Stimulated activated CD8-positive, alpha-beta memory T cell treated with anti-CD3 and anti-CD28 coated beads, Interleukin-12 subunit alpha, Interleukin-12 subunit beta, amount 100 ng/mL, for 4 hours (primary cell): ENCODE results near the gene NELL1.
"Not testable (repeated sequence)": the region's sequence is repeated elsewhere in the genome, so short reads cannot be mapped to it uniquely, and the experiment has no call there.

Source experiments
- DNase-seq: peaks from one replicate; pipeline ENCODE4 v3.0.0-alpha.2; 2020; ENCODE audit warnings: low read depth

NELL1 gene

DNA sequence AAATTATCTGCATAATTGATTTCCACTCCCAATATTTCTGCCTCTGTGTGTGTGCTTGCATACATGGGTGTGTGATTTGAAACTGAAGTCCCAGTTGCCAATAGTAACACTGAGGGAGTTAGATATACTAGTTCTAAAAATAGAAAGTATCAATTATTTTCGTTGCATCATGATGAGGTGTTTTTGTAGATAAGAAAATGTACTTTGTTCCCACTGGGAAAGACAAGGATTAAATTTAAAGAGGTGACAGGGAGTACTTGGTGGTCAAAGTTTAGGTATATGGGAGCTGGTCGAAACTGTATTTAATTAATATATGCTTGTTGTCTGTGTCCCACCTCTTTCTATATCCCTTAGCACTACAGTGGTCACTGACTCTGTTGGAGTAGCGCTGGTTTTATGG lies 444.5 kb downstream of the NELL1 start:
- DNase-seq, result no peak

DNA sequence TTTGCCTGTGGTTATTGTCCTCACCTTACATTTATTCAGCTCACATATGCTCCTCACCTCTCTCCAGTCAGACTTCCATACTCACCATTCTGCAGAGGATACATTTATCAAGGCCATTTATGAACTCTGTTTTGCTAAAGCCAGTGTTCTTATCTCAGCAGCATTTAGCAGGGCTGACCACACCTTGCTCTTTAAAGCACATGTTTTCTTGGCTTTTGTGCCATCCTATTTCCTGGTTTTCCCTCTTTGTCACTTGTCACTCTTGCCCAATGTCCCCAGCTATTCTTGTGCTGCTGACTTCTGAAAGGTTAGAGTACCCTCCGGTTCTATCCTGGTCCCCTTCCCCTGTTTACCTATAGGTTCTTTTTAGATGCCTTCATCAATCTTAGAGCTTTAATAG lies 446.6 kb downstream of the NELL1 start:
- no peak for DNase-seq

DNA sequence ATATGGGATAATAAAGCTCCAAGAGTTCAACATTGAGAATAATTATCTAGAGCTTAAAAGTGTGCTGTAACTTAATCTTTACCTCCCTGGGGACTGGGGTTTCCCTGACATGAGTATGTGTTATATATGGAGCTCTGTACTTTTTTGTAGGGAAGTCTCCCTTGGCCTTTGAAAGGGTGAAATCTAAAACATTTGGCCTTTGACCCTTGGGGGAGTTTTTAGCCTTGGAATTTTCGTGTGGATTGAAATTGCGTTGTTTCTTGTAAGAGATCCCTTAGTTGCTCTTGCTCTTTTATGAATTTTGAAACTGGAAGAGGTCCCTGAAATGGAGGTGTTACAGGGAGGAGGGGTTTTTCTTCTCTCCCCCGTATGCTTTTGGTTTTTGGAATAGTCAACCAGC lies 450.0 kb downstream of the NELL1 start:
- no peak for DNase-seq

DNA sequence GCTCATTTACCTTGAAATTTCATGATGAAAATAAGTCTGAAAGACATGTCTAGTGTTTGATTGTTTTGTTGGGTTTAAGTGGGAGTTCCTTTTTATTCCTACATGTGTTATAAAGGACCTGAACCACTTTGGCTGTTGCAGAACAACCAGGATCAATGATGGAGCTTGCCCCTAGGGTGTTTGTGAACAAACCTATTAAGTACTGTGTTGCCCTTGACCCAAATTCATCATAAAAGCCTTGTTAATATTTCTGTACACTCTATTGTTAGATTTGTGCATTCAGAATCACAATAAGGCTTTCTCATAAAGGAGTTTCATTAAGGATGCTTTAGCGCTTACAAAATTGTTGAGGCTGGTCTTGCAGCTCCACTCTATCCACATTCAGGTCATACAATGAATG lies 452.6 kb downstream of the NELL1 start:
- DNase-seq, result no peak

DNA sequence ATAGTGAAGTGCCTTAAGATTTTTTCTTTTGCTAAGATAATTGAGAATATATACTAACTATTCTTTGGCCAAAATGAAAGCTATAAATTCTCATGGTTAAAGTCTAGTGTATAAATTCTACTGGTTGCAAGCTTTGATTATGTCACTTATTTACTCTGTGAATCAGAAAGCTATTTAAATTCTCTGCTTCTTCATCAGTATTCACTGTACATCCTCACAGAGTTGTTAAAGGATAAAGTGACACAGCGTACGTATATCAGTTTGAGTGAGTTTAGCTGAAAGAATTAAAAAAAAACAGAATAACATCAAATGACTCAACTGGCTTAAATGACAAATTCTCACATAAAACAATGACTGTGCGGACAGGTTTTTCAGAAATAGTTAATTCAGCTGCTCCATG lies 453.1 kb downstream of the NELL1 start:
- DNase-seq, result no peak

DNA sequence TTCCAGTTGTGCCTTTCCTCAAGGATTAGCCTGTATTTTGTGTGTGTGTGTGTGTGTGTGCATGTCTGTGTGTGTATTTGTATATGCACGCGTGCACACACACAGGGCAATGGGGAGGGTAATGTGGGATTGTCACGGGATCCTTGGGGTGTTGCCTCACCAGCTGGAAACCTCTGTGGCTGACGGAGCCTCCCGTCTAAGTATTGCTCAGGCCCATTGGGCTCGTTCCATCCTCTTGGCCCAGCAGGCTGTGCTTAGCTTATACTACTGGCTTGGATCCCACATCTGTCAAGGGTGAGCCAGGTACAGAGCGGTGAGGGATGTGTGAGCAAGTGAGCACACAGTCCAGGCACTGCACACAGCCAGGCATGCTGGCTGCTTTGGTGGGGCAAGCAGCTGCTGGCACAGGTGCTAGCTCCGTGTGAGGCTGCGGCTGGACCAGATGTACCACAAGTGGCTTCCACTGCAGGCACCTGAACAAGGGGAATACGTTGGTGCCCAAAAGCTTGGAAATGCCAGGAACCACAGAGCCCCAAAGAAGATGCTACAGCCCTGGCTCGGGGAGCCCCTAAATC lies 462.8 kb downstream of the NELL1 start:
- no peak for DNase-seq

DNA sequence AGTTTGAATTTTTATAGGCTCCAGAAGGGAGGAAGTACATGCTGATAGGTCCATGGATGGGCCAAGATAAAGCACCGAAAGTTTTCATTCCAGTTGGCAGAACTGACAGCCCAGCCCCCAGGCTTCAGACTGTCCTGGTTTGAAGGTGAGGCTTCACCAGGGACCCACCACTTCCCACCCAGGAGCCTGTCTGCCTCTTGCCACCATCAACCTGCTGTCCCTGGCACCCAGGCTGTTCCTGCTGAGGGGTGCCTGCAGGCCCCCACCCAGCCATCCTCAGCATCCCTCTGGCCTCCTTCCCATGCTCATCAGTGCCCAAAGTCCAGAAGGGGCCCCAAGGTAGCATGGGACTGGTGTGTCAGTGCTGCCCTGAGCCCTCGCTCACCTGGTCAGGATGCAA lies 463.9 kb downstream of the NELL1 start:
- DNase-seq, result no peak

DNA sequence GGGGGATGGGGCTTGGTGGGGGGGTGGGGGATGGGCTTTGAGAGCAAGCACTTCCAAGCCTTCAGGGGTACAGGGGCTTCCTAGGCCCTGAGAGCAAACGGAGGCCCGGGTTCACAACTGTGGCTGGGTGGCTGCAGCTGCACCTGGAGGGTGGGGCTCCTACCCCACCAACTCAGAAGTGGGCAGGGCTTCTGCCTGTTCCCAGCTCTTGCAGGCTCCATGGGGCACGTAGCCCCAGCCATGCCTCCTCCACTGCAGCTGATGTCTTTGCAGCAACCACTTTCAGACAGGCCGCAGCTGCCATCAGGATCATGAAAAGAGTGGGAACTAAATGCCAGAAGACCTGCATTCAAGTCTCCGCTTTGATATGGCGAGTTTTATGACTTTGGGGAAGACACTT lies 464.3 kb downstream of the NELL1 start:
- DNase-seq, result no peak

DNA sequence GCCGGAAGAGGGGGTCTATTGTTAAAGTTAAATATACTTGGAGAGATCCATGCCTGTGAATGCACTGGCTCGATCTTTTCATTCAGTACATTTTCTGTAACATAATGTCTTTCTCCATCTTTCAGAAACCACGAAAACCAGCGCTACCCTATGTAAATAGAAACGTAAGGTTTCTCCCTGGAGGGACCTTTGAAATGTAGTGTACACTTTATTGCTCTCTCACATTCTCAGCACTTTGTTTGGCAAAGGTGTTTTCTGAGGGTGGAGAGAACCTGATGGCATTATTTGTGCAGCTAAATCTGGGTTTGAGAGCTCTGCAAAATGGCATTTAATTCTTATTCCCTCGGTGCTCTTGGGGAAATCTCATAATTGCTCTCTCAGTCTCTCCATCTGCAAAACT lies 468.4 kb downstream of the NELL1 start:
- DNase-seq, result no peak

DNA sequence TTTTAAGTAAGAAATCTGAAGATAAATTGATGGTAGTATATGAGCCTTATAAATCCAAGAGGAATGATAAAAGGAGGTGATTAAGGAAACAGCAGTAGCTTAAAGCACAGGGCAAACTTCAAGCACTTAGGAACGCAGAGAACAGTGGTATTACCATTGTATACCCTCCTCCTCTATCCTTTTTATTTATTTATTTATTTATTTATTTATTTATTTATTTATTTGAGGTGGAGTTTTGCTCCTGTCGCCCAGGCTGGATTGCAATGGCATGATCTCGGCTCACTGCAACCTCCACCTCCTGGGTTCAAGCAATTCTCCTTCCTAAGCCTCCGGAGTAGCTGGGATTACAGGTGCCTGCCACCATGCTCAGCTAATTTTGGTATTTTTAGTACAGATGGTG lies 472.2 kb downstream of the NELL1 start:
- not testable (repeated sequence) for DNase-seq

DNA sequence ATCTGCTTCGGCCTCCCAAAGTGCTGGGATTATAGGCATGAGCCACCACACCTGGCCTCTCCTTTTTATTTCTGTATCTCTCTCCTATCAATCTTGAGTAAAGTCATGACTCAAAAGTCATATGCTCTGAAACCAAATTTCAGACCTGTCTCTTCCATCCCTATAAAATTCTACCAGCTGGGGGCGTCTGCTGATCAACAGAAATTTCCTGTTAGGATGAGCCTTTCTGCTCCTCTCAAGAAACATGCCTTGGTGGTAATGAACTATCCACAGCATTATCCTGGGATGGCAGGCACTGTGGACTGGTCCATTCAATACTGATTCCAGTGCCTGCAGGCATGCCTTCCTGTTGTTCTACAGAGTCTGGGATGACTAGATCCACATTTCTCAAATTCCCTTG lies 472.6 kb downstream of the NELL1 start:
- no peak for DNase-seq

DNA sequence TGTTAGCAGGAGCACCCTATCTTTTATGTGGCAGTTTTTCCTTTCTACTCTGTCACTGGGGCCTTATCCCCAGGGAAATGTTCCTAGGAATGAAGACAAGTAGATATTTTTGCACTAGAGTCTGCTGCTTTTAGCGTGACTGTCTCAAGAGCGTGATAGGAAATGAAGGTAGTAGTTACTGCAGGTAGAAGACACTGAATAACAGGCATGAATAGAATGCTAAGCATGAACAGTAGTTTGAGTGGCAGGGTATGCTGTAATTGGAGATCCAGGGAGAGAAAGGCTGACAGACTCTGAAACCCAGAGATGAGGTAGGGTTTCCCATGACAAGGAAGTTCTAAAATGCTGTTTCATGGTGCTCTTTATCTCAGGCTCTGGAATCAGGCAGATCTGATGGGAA lies 475.1 kb downstream of the NELL1 start:
- DNase-seq, result no peak

DNA sequence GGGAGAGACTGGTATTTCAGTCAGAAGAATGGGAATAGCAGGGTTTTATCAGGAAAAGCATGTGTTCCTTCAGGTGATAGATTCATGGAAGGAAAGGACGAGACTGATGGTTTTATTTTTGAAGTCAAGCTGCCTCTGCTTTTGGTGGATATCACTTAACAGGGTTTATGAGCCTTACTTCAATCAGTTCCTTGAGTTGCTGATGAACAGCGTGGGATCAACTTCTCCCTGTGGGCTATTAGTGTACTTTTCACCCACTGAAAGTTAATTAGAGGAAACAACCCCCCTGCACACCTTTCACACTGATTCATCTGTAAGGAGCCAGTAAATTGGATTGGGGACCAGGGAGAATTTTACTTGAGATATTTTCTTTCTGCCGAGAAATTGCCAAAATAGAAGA lies 479.0 kb downstream of the NELL1 start:
- DNase-seq, result no peak

DNA sequence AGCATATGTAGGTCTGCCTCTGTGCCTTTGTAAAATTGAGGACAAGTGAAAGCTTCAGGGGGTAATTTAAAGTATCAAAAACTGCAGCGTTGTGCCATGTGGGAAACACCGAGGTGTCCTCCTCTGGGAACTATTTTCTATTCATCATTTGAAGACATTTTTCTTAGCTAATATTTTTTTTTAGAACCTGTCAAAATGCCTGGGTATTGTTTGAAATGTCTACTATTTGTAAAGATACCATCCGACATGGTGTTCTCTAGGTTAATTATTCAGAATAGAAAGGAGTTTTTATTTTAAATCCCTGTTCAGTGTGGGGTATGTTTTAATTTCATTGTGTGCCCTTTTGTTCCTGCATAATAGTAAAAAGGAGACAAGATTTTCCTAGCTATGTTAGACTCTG lies 490.8 kb downstream of the NELL1 start:
- DNase-seq, result no peak

DNA sequence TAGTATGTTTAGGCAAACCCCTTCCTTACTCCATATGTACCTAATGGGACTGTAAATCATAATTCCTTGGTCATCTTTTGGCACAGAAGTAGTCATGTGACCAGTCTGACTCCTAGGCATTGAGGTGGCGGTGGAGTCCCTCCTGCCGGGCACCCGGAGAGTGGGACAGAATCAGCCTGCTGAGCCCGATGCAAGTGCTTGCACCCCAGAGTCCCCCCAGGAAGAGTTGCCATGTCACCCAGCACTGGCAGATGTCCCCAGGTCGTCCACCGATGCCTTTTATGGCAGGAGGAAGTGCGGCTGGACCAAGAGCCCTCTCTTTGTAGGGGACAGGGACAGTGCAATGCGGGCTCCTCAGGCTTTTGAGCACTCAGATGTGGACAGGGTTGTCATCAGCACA lies 500.3 kb downstream of the NELL1 start:
- no peak for DNase-seq

DNA sequence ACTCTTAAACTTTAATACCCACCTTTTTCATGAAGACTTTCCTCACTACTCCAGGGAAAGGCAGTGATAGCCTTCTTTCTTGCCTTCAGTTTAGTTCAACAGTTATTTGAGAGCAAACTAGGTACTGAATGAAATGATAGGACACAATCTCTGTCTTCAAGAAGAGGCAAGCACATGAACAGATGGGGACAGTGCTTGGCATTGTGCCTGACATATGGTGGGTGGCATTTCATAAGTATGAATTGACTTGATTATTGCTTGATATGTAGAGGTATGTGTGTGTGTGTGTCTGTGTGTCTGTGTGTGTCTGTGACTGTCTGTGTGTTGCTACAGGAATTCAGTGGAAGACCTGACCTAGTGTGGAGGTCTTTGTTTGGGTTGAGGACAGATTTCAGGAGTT lies 504.1 kb downstream of the NELL1 start:
- no peak for DNase-seq

DNA sequence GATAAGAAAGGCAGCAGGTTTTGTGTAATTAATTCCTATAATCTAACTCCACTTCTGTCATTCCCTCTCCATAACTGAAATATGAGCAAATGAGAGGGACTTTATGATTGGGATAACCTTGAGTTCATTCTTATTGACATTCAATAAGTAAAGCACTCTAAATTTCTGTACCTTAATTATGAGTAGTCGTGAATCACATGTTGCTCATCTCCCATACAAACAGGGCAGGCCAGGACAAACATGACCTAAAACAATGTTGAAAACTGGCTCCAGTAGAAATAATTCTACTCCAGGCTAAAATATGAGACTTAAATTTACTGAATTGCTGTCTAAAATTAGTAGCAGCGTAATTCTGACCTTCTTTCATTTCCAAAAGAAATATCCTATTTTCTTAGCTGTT lies 505.4 kb downstream of the NELL1 start:
- DNase-seq, result no peak

DNA sequence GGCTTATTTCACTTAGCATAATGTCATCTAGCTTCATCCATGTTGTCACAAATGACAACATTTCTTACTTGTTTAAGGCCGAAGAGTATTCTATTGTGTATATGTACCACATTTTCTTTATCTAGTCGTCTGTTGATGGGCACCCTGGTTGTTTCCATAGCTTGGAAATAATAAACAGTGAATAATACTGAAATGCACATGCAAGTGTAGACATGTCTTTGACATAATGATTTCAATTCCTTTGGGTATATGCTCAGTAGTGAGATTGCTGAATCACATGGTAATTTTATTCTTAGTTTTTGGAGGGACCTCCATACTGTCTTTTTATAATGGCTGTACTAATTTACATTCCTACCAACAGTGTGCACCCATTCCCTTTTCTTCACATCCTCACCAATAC lies 508.0 kb downstream of the NELL1 start:
- DNase-seq, result no peak

DNA sequence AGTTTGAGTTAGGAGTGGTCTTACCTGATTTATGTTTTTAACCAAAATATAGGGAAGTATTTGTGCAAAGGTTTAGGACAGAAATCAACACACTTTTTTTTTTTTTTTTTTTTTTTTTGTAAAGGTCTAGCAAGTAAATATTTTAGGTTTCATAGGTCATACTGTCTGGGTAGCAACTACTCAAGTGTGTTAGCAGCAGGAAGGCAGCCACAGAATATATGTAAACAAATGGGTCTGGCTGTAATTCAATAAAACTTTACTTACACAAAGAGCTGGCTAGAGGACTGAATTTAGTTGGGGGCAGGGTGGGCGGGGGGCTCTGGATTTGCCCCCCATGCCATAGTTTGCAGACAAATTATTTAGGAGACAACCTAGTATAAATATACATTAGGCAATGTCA lies 510.4 kb downstream of the NELL1 start:
- no peak for DNase-seq

DNA sequence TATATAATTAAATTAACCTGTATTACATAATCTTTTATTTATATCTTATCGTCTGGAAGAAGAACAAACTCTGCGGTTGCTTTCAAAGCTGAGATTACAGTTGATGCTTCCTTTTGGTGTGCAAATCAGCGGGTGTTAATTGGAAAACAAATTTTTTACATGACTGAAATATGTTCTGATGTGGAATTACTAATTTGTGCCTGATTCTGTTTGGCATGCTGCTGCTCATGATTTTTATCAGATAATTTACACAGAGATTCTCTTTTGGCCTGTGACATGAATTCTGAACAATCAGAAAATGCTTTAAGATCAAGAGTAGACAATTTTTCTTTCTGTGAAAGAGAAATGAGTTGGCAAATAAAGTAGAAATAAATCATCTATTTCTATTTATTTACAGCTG lies 510.8 kb downstream of the NELL1 start:
- no peak for DNase-seq

DNA sequence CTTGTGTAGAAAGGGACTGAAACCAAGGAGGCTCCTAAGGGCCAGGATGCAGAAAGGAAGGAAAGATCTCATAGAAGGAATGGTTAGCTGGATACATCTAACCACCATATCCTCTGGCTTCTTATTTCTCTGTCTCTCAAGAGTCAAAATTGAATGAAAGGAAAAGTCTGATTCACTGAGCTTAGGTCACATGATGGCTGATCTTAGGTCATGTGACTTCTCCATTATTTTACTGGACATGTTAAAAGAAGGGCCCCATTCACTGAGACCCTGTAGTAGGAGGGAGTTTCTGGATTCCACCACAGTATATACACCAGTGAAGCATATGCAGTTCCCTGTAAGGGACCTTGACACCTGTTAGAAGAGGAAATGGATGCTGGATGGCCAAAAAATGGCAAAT lies 516.6 kb downstream of the NELL1 start:
- no peak for DNase-seq

DNA sequence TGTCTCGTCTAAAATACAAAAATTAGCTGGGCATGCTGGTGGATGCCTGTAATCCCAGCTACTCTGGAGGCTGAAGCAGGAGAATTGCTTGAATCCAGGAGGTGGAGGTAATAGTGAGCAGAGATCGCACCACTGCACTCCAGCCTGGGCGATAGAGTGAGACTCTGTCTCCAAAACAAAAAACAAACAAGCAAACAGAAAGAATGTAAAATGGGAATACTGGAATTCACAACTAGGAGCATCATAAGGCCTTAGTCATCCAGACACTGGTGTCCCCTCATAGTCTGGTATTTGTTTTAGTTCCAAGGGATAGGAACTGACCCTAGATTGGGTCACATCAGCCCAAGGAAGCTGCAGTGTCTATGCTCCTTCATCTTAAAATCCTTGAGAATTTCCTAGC lies 520.8 kb downstream of the NELL1 start:
- DNase-seq, result no peak

DNA sequence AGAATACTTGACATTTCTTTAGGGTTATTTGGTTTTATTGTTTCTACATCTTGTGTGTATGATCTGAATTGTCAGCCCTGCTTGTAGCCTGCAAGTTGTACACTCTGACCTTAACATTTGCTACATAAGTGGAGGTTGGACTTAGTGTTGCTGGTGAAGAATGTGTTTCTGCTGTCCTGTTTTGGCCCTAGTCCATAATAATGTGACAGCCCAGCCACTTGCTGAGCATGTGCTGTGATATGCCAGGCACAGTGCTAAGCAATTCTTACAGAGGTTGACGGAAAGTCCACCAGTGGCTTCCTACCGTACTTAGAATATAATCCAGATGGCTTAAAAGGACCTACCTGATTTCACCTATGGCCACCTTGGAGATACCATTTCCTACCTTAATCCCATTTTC lies 526.6 kb downstream of the NELL1 start:
- DNase-seq, result no peak

DNA sequence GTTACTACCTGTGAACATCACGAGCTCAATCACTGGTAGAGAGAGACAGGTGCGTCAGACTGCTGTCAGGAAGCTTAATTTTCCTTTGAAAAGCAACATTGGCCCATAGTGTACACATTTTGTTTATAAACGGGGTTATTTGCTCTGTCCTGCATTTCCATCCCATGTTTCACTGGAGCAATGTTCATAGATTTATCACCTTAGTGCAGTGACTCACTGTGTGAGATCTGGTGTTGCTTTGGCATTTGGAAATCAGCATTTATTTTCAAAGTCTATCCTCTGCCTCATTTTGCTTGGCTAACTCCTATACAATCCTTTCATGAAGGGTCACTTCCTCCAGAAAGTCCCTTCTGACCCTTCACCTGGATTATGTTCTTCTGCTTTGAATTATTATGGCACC lies 529.1 kb downstream of the NELL1 start:
- DNase-seq, result no peak

DNA sequence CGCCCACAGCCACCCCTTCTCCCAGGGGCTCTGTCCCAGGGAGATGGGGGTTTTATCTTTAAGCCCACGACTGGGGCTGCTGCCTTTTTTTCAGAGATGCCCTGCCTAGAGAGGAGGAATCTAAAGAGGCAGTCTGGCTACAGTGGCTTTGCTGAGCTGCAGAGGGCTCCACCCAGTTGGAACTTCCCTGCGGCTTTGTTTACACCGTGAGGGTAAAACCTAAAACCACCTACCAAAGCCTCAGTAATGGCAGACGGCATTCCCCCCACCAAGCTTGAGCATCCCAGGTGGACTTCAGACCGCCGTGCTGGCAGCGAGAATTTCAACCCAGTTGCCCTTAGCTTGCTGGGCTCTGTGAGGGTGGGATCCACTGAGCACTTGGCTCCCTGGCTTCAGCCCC lies 535.8 kb downstream of the NELL1 start:
- no peak for DNase-seq
